NK-92 (cell line): ENCODE results near the gene RBAK.
"Not testable (repeated sequence)": the region's sequence is repeated elsewhere in the genome, so short reads cannot be mapped to it uniquely, and the experiment has no call there.

Experiments
- DNase-seq: peaks from one replicate; lab custom pipeline; 2025; ENCODE audit not compliant: unreplicated experiment; lab: John Stamatoyannopoulos, UW

Gene RBAK

DNA sequence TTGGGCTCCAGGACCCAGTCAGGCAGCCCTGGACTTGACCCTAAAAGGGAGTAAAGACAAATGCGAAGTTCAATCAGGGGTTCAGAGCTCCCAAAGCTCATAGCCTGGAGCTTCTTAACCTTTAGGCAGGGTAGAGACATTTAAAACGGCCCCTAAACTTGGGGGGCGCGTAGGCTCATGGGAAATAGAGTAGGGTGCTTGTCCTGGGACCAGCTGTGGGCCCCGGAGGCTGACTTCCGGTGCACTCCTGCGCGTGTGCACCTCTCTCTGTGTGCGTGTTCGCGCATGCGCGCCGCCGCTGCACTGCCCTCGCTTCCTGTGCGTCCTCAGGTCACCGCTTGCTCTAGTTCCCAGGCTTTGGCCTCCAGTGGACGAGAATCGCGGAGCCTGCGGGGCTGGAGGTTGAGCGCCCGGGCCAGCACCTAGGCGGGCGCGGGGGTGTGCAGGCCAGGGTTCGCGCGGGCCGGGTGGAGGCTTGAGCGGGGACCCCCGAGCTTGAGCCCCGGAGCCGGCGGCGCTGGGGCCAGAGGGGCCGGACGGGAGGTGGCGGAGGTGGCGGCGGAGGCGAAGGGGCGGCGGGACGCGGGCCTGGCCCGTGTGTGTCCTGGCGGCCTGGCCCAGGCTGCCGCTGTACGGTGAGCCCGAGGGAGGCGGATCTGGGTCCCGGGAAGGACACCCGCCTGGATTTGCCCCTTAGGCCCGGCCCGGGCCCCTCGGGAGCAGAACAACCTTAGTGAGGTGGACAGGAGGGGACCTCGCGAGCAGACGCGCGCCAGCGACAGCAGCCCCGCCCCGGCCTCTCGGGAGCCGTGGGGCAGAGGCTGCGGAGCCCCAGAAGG, at the start of gene RBAK:
TSS of gene RBAK (plus strand) at position 303 of the 839 bp plus-strand sequence. CDS start 2,217 bp downstream, outside the sequence.
- peak; percentile 37 for DNase-seq

DNA sequence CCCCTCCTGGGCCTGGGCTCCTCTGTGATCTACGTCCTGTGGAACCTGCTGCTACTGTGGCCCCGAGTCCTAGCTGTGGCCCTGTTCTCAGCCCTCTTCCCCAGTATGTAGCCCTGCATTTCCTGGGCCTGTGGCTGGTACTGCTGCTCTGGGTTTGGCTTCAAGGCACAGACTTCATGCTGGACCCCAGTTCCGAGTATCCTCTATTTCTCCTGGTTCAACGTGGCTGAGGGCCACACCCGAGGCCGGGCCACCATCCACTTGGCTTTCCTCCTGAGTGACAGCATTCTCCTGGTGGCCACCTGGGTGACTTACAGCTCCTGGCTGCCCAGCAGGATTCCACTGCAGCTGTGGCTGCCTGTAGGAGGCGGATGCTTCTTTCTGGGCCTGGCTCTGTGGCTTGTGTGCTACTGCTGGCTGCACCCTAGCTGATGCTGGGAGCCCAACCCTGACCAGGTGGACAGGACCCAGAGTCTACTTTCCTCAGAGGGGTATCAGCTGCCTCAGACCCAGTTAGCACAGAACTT, 48.9 kb upstream of the RBAK start:
- DNase-seq, result no peak

- no peak for DNase-seq
Observed at GRCh38 chr7:4998244-4998643, 47.4 kb upstream of the RBAK start.

- no peak for DNase-seq
Observed at GRCh38 chr7:4998910-4999309, 46.8 kb upstream of the RBAK start.

DNA sequence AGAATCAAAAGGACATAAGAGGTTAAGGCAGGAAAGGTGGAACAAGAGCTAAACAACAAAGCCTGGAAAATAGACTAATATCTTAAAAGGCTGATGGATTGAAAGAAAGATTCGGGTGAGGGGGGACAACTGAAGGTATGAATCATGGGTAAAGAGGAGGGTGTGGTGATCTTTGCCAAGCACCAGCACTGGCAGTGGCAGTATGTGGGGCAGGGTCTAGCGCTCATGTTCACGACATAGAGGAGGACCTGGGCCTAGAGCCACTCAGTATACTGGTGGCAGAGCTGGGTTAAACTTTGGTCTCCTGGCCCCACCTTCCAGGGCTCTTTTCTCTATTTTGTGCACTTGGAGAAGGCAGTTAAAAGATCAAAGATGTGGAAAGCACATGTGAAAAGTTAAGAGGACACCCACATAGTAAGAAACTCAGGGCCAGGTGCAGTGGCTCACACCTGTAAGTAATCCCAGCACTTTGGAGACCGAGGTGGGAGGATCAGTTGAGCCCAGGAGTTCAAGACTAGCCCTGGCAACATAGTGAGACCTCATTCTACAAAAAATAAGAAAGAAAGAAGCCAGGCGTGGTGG, 46.2 kb upstream of the RBAK start:
- DNase-seq, result no peak

DNA sequence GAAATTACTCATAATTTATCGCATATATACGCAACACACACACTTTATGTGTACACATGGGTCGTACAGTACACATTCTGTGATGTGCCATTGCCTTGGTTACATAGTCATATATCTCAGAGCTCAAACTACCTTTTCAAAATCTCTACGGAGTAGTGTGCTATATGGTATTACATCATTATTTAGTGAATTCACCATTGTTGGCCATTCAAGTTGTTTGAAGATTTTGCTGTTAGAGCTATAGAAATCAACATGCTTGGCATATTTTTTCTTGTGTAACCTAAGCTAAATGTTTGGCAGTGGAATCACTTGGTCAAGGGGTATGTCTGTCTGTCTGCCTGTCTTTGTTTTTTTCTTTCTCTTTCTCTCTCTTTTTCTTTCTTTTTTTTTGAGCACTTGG, 44.7 kb upstream of the RBAK start:
- no peak for DNase-seq

GRCh38 chr7:5001911-5002310, 43.7 kb upstream of the RBAK start:
- DNase-seq, result no peak

GRCh38 chr7:5005066-5005465, 40.6 kb upstream of the RBAK start:
- DNase-seq, result no peak

GRCh38 chr7:5012985-5013384, 32.7 kb upstream of the RBAK start:
- DNase-seq, result no peak

GRCh38 chr7:5015936-5016335, 29.7 kb upstream of the RBAK start:
- DNase-seq, result not testable (repeated sequence)

- not testable (repeated sequence) for DNase-seq
Observed at GRCh38 chr7:5017626-5018025, 28.0 kb upstream of the RBAK start.

DNA sequence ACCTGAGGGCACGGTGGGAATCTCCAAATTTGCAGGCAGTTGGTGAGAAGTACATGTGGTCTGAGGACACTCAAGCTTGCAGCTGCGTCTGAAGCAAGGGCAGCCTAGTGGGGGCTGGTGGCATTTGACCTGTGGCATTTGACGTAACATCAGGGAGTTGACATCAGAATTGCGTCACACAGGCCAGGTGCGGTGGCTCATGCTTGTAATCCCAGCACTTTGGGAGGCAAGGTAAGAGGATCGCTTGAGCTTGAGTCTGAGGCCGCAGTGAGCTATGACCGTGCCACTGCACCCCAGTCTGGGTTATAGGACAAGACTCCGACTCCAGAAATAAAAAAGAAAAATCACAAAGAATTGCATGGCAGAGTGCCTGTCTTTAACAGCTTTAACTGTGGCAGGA, 25.6 kb upstream of the RBAK start:
- DNase-seq, result no peak

DNA sequence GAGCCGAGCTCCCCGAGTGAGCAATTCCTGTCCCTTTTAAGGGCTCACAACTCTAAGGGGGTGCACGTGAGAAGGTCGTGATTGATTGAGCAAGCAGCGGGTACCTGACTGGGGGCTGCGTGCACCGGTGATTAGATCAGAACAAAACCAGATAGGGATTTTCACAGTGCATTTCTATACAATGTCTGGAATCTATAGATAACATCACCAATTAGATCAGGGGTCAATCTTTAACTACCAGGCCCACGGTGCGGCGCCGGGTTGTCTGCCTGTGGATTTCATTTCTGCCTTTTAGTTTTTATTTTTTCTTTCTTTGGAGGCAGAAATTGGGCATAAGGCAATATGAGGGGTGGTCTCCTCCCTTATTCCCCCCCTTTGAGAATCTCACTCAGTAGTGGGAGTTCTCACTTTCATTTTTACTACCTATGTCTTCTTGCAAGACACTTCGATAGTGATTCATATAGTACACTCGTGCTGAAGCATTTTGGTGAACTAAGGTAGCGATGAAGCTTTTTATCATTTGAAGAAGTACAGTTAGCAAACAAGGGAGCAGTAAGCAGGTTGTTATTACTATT, 24.6 kb upstream of the RBAK start:
- not testable (repeated sequence) for DNase-seq

DNA sequence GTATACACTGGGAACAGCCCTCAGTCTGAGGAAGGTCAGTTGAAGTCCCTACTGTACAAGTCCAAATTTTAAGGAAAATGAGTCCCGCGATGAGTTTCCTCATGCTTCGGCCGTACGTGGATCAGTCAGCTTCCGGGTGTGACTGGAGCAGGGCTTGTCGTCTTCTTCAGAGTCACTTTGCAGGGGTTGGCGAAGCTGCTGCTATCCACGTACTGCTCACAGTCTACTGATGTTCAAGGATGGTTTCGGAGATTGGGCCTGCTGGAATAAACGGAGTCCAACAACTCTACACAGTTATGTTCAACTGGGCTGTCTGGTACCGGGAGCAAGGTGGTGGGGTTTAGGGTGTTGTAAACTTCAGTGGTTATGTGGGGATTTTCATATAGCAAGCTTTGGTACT, 22.0 kb upstream of the RBAK start:
- DNase-seq, result not testable (repeated sequence)

- not testable (repeated sequence) for DNase-seq
Observed at GRCh38 chr7:5027796-5028410, 17.8 kb upstream of the RBAK start.

DNA sequence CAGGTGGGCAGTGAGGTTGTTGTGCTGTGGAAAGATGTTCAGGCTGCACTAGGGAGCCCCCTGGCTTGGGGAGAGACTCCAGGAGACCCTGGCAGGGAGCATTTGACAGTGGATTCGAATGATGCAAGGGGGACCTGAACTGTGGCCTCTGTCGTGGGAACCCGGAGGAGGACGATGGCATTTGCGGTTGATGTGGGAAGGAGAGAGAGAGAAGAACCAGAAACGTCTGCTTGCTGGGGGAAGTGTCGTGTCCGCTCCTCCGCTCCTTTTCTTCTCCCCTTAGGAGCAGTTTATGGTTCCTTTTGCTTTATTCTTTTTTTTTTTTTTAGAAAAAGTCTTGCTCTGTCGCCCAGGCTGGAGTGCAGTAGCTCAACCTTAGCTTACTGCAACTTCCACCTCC, 12.5 kb upstream of the RBAK start:
- DNase-seq, result not testable (repeated sequence)

GRCh38 chr7:5035276-5035675, 10.4 kb upstream of the RBAK start:
- no peak for DNase-seq

DNA sequence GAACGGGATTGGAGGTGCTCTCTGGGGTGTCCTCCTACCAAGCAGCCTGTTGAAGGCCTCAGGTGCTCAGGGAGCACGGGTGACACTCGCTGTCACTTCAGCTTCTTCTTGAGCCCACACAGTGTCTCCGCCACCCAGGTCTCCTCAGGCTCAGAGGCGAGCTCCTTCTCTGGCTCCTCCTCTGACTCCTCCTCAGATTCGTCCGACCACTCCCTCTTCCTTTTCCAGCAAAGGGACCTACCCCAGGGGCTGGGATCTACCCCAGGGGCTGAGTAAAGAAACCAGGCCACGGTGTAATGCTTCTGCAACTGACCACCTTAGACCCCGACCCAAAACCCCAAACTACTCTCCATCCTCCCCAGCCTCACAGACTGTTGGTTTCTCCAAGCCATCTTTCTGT, 9.2 kb upstream of the RBAK start:
- DNase-seq, result no peak

DNA sequence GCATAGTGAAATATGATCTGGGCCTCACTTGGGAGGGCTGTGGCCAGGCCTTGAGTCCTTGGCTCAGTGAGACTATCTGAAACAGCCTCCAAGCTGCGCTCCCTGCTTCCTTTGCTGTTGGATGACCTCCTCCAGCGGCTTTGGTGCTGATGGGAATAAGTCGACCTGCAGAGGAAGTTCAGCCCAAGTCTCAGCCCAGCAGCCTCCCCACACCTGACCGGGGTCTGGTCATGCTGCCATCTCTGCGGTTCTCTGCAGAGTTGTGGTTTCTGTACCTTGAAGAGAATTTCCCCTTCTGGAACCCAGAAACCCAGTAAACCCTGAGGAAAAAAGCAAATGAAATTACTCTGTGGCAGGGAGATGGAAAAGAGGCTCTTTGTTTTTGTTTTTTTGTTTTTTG, 4.6 kb upstream of the RBAK start:
- DNase-seq, result no peak

DNA sequence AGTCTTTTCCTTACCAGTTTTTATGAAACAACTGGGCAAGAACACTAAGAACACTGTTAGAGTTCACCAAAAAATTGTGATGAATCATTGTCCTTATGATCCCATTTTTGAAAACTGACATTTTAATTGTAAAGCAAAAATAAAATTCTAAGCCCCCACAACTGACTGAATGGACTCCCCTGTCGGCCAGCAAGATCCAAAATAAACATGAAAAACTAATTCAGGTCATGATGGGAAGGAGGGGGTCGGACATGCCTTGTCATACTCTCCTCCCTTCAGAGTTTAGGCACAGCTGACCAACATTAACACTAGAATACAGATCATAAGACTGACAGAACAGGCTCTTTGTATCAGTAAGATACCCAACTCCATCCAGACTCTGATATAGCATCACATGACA, 2.0 kb upstream of the RBAK start:
- DNase-seq, result no peak

DNA sequence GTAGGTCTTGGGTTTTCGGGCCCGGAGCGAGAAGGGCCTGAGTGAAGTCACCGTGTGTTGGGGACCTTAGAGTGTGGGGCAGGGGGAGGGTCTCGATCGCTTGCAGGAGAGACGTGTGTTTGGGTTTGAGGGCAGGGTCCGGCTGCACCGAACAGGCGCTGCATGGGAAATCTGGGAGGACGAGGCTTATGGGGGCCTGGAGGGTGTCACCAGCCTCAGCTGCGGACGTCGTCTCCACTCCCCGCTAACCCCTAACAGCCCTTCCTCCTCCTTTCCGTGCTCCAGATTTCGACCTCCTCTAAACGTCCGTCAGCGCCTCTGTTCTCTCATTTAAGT, 705 bp downstream of the RBAK start:
- not testable (repeated sequence) for DNase-seq

DNA sequence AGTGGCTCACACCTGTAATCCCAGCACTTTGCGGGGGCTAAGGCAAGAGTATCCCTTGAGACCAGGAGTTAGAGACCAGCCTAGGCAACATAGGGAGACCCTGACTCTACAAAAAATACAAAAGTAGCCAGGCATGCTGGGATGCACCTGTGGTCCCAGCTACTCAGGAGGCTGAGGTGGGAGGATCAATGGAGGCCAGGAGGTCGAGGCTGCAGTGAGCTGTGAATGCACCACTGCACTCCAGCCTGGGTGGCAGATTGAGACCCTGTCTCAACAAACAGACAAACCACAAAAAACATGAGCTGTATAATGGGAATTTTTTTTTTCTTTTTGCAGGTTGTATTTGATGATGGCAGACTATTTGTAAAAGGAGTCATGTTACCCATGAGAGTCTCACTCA, 1.5 kb downstream of the RBAK start:
- not testable (repeated sequence) for DNase-seq
